HG03097 (cell line): ENCODE measurements around the gene RERE.
"Not testable (repeated sequence)": the region's sequence is repeated elsewhere in the genome, so short reads cannot be mapped to it uniquely, and the experiment has no call there.

ENCODE experiments used
- ATAC-seq: cut with Tn5 transposase; IDR thresholded peaks from one replicate; pipeline ENCODE4 v1.9.1; 2021; ENCODE audit not compliant: unreplicated experiment, low FRiP score

The RERE gene

DNA sequence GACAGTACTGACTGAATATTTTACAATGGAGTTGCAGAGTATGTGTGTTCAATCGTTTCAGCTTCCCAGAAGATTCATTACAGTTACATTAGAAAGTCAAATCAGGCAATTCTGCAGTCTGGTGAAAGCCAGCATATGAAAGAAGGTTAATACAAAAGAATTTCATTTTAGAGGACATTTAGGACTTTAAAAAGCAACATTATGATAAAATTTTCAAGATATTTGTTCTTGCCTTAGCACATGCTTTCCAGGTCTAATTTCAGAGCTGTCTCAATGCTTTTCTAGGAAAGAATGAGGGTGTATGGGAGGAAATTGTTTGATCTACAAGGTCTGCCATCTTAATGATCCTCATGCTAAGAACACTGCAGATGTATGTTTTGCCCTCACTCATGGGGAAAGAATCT, 63.2 kb downstream of the RERE start:
- ATAC-seq: no peak

DNA sequence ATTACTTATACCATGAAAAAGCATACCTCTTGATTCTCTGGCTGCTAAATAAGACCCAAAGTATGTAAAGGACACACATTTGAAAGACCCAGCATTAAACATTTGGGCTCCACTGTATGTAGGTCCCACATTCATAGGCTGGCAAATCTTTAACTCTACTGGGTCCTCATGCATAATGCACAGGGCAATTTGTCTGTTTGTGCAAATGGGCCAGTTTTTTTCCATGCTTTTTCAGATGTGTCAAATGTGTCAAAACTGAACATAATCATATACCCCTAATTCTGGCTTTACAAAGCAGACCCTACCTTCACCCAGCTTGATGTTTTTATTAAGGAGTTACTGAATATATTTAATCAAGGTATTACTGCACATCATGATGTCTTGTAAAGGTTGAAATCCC, 63.7 kb downstream of the RERE start:
- ATAC-seq: no peak

- no peak for ATAC-seq
Measured at GRCh38 chr1:8752921-8753713, 64.3 kb downstream of the RERE start.

DNA sequence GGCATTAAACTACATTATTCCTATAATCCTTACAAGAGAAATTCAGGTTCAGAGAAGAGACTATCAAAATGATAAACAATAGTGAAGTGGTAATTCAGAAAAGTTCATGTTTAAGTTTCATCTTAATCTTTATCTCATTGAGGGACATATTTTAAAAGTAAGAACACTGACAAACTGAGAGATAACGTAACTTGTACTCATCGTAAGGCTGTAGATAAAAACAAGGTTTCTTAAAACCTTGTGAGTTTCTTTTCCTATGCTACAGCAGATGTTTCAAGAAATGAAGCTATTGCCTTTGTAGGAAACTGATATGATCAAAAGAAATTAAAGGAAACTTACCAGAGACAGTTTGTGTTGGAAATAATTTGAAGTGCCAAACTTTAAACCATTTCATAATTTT, 65.0 kb downstream of the RERE start:
- ATAC-seq: no peak

GRCh38 chr1:8751984-8752383, 65.5 kb downstream of the RERE start:
- no peak for ATAC-seq

DNA sequence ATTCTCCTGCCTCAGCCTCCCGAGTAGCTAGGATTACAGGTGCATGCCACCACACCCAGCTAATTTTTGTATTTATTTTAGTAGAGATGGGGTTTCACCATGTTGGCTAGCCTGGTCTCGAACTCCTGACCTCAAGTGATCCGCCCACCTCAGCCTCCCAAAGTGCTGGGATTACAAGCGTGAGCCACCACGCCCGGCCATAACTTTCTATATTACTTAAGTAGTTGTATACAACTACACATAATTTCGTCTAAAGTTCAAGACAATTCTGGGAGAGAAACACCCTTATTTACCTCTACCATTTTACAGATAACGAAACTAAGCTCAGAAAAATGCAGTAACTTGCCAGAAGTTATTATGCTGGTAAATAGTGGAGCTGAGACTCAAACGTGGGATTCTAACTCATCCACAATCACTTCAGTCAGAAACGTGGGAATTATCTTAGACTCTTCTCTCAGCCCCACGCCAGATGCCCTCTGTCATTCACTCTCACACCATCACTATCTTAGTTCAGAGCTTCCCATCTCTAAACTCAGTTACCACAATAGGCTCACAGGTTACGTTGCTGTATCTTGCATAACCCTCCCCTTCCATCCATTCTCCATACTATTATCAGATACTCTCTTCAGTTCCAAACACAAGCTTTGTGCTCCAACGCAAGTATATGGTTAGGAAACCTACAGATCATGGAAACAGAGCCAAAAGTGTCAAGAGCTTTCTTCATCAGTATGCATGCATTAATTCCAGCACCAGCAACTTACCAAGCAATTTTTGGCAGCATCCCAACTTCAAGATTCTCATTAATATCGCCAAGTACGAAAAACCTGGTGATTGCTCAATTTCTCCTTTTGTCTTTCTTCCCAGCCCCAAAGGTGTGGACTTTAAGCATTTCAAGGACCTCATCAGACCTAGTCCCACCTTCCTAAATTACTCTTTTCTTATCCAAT, 69.3 kb downstream of the RERE start:
- ATAC-seq: no peak

- ATAC-seq: no peak
Measured at GRCh38 chr1:8746554-8746953, 70.9 kb downstream of the RERE start.

DNA sequence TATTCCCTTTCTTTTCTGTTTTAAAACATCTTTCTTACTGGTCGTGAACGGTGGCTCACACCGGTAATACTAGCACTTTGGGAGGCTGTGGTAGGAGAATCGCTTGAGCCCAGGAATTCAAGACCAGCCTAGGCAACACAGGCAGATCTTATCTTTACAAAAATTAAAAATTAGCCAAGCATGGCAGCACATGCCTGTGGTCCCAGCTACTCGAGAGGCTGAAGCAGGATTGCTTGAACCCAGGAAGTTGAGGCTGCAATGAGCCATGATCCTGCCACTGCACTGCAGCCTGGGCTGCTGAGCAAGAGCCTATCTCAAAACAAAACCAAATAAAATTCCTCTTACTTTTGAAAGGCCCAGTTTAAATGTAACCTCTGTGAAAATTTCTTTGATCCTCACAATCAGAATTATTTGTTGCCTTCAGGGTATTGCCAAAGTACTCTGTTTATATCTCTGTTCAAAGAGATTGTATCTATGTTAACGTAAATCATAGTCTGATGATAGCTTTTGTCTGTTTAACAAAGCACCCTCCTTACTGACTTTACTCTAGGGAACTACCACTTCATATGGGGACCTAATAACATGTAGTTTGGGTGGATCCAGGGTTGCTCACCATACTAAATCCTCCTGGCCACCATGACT, 71.6 kb downstream of the RERE start:
- ATAC-seq: no peak

GRCh38 chr1:8745346-8745745, 72.1 kb downstream of the RERE start:
- no peak for ATAC-seq

DNA sequence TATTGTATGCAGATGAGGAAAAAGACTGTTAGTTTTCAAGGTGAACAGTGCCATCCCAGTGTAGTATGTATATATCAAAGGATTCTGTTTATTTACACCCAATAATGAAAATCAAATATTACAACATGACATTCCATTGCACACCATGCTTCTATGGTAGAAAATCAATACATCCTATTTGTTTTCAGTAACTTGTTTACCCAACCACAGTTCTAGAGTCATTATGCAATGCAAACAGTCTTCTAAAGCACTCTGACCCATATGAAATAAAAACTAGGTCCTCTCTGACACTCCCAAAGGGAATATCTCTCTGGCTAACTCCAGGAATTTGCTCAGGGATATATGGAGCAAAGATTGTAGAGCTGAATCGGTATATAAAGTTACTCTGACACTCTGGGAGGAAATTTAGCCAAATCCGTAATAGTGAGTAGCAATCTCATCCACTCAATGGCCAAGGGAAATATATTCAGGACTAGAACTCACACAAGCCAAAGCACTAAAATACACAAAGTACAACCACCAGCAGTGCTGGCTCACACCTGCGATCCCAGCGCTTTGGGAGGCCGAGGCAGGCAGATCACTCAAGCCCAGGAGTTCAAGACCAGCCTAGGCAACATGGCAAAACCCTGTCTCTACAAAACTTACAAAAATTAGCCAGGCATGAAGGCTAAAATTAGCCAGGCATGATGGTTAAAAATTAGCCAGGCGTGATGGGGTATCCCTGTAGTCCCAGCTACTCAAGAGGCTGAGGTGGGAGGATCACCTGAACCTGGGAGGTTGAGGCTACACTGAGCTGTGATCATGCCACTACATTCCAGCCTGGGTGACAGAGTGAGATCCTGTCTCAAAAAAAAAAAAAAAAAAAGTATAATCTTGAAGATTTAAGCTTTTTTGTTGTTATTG, 75.2 kb downstream of the RERE start:
- ATAC-seq: no peak

DNA sequence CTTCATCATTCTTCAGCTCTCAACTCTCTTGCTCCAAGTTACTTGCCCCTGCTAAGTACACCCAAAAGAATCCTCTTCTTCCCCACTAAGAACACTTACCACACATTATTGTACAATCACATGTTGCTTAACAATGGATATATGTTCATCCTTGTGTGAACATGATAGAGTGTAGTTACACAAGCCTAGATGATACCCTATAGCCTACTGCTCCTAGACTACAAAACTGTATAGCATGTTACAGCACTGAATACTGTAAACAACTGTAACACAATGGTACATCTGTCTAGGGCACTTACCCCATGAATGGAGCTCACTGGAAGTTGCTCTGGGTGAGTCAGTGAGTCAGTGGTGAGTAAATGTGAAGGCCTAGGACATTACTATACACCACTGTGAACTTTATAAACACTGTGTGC, 77.4 kb downstream of the RERE start:
- no peak for ATAC-seq

DNA sequence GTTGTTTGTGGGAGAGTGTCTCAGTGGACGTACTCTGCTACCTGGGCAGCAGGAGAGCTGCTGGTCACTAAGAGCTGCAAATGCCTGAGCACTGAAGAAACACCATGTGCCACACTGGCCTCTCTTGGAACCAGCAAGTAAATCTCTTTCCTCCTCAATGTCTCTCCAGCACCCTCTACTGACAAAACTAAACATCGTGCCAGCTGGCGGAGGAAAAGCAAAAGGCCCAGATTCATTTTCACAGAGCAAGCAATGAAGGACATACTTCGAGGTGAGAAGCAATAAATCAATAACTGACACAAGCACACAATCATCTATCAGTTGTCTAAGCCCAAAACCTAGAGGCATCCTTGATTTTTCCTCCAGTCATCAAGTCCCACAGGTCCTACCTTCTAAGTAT, 78.1 kb downstream of the RERE start:
- no peak for ATAC-seq

DNA sequence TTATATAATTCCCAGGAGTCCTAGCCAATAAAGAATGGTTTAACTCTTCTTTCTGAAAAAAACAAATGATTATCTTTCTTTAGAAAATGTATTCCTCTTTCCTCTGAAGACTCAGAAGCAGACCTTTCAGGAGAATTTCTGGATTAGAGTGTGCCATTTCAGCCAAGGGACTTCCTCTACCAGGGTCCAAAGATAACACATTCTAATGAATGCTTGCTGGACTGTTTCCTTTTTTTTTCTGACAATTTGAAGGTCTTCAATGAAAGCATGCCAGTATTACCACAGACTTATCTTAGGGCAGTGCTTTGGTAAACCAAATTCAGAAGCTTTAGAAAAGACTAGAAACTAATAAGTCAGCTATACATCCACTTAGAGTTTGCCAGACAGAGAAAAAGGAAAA, 80.5 kb downstream of the RERE start:
- no peak for ATAC-seq

DNA sequence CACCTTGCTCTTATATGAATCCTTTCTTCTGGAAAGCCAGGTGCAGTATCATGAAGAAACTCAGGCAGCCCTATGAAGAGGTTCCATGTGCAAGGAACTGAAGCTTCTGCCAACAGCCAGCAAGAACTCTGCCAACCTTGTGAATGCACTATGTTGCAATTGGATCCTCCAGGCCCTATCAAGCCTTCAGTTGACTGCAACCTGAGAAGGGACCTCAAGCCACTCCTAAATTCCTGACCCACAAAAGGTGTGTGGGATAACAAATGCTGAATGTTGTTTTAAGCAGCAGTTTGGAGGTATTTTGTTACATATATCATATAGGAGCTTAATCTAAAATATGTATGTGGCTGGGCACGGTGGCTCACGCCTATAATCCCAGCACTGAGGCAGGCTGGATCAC, 84.0 kb downstream of the RERE start:
- no peak for ATAC-seq

DNA sequence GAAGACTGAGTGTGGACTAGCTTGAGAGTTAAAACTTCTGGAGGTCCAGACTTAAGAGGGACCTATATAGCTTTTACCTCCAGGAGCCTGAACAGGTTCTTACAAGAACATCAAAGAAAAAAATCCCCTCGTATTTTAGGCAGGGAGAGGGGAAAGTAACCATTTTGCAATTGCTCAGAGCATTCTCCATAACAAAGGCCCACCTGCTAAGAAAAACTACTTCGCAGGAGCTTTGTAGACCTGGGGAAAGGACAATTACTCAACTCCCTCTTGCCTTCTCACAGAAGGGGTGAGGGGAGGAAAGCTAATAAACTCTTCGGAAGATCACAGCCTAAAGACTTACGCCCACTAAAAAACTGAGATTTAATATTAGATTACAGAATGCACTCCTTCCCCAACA, 86.3 kb downstream of the RERE start:
- no peak for ATAC-seq

DNA sequence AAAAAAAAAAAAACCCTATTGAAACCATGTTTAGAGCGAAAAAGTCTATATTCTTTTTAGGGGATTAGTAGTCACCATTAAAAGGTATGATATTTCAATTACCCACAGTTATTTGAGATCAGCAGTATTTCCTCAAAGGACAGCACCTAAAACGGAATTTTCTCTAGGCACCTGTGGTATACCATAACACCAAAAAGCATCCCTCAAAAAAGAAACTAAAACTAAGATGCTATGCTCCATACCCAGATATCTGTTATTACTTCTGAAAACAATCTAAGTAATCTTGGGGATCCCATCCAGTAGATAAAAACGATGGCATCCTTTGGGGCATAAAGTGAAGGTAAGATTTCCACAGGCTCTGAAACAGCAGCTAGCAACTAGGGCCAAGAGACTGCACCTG, 89.0 kb downstream of the RERE start:
- ATAC-seq: no peak

DNA sequence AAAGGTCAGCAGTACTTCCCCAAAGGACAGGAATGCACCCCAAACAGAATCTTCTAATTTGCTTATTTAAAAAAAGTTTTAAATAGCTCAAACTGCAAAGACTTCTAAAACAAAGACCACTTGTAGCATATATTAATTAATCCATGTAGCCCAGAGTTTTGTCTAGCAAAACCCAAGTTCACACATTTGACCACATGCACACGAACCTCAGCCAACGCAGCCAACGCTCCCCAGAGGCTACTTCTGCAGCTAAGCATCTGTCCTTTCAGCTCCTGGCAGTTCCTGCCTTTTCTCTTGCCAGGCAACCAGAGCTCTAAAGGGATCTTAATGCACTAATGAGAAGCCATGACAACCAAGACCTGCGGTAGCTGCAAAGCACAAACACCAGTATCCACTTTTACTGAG, 89.6 kb downstream of the RERE start:
- no peak for ATAC-seq

DNA sequence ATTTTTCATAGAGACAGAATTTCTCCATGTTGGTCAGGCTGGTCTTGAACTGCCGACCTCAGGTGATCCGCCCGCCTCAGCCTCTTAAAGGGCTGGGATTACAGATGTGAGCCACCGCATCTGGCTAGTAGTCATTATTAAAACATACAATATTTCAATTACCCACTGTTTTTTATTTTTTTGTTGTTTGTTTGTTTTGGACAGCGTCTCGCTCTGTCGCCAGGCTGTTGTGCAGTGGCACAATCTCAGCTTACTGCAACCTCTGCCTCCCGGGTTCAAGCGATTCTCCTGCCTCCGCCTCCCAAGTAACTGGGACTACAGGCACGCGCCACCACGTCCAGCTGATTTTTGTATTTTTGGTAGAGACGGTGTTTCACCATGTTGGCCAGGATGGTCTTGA, 90.1 kb downstream of the RERE start:
- ATAC-seq: not testable (repeated sequence)

- ATAC-seq: not testable (repeated sequence)
Measured at GRCh38 chr1:8726801-8727186, 90.6 kb downstream of the RERE start.

- ATAC-seq: no peak
Measured at GRCh38 chr1:8723010-8723409, 94.4 kb downstream of the RERE start.
